Esophagus muscularis mucosa (tissue), 4 donors: ENCODE results near the gene PLBD2. TPM values are rescaled to one million over a fixed set of nuclear protein-coding genes. Genes with fewer than 3 reads are reported as not detected.

Experiments used
- DNase-seq: peaks from one replicate; pipeline ENCODE4 v3.0.0-alpha.2; 2017; ENCODE audit errors: extremely low spot score
- H3K27ac ChIP-seq, 4 donors: fragments of 200-600 bp; sonication (generic); replicated peaks in 1 of 4; 1 replicate in 3 of 4; 2 replicates in 1 of 4; pipeline ENCODE4 v1.5.1; 2016 to 2019; ENCODE audit warnings: mild to moderate bottlenecking in 1 of 4
- H3K27me3 ChIP-seq, 4 donors: fragments of 200-600 bp; sonication (generic); one replicate each; pipeline versions ENCODE4 v1.5.1 to v1.6.0; 2016 to 2019
- H3K36me3 ChIP-seq, 4 donors: fragments of 200-600 bp; sonication (generic); one replicate each; pipeline ENCODE4 v1.5.1; 2016 to 2019
- H3K4me1 ChIP-seq, 4 donors: fragments of 200-600 bp; sonication (generic); one replicate each; pipeline ENCODE4 v1.5.1; 2016 to 2019
- H3K4me3 ChIP-seq, 4 donors: fragments of 200-600 bp; sonication (generic); 1 replicate in 2 of 4; 2 replicates in 2 of 4; pipeline ENCODE4 v1.5.1; 2016 to 2019; ENCODE audit warnings: mild to moderate bottlenecking in 4 of 4, moderate library complexity in 1 of 4
- H3K9me3 ChIP-seq, 4 donors: fragments of 200-600 bp; sonication (generic); 1 replicate in 3 of 4; 2 replicates in 1 of 4; pipeline ENCODE4 v1.5.1; 2016 to 2019
- EP300 ChIP-seq: sonication (generic); formaldehyde crosslinking; IDR thresholded peaks from one replicate; pipeline ENCODE4 v1.6.1; 2017; ENCODE audit warnings: antibody characterized with exemption
- POLR2A ChIP-seq: fragments of 450-650 bp; IDR thresholded peaks from one replicate; pipeline ENCODE4 v1.6.1; 2017; ENCODE audit warnings: antibody characterized with exemption, moderate library complexity, mild to moderate bottlenecking, low read depth
- POLR2AphosphoS5 ChIP-seq, 2 donors: sonication (generic); formaldehyde crosslinking; IDR thresholded peaks; one replicate each; pipeline ENCODE4 v1.6.1; 2017; ENCODE audit warnings: antibody characterized with exemption in 2 of 2
- WGBS: methylation state at CpG from one replicate; pipeline ENCODE4 v1.1.5; 2018; 5-methylcytosine and 5-hydroxymethylcytosine counted together
- intact Hi-C: fragments of 100-400 bp; cut with DNase I; formaldehyde crosslinking; loops from one replicate; pipeline ENCODE4 v1.15.1; 2023
- total RNA-seq, 4 donors: library from RNA; depleted of rRNA; stranded (reverse); fragments of >200 nt; gene quantifications; one replicate each; pipeline versions ENCODE4 v1.1.0 to v1.2.1, GENCODE V29; 2016
- TF ChIP-seq, protein P1 (sequence below), 3 experiments: fragments of 200-600 bp in 2 of 3; fragments of 450-650 bp in 1 of 3; sonication (generic) in 2 of 3; IDR thresholded peaks; one replicate each; pipeline ENCODE4 v1.5.1; 2017 to 2019; ENCODE audit warnings: antibody characterized with exemption in 3 of 3, mild to moderate bottlenecking in 2 of 3, moderate library complexity in 1 of 3

Gene PLBD2
- total RNA-seq, 4 donors from 2014 or later = 30.2 to 60.9 (median 33.1) TPM

- peaks cover 23 to 64% (median 48%) of the 10 kb centered on the region in 4 donors for H3K36me3 ChIP-seq
- DNase-seq = no peak
- intact Hi-C loops = no loop called here
- no peaks in the 10 kb centered on the region for H3K9me3 ChIP-seq
- no peak overlapping the region for H3K27ac ChIP-seq
- H3K4me3 ChIP-seq = no peak overlapping the region
- H3K27me3 ChIP-seq = no peaks in the 10 kb centered on the region
- TF ChIP-seq, protein P1, sequence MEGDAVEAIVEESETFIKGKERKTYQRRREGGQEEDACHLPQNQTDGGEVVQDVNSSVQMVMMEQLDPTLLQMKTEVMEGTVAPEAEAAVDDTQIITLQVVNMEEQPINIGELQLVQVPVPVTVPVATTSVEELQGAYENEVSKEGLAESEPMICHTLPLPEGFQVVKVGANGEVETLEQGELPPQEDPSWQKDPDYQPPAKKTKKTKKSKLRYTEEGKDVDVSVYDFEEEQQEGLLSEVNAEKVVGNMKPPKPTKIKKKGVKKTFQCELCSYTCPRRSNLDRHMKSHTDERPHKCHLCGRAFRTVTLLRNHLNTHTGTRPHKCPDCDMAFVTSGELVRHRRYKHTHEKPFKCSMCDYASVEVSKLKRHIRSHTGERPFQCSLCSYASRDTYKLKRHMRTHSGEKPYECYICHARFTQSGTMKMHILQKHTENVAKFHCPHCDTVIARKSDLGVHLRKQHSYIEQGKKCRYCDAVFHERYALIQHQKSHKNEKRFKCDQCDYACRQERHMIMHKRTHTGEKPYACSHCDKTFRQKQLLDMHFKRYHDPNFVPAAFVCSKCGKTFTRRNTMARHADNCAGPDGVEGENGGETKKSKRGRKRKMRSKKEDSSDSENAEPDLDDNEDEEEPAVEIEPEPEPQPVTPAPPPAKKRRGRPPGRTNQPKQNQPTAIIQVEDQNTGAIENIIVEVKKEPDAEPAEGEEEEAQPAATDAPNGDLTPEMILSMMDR (IDR thresholded peaks at IDR 0.05) = no peak
- TF ChIP-seq EP300 (no peak), POLR2A (no peak), POLR2AphosphoS5 (IDR thresholded peaks at IDR 0.05) (no peak)
- WGBS = 78% methylated on average over 6 of the region's 7 CpGs
- peaks cover 6 to 17% (median 7%) of the 10 kb centered on the region in 4 donors for H3K4me1 ChIP-seq
Measured at GRCh38 chr12:113370923-113371682, 12.7 kb downstream of the PLBD2 start.

- Histone ChIP-seq H3K27ac (no peak overlapping the region), H3K4me1 (peaks cover under 1 to 12% (median 2%) of the 10 kb centered on the region in 4 donors), H3K4me3 (no peak overlapping the region), H3K27me3 (no peaks in the 10 kb centered on the region), H3K36me3 (peaks cover 23 to 71% (median 55%) of the 10 kb centered on the region in 4 donors), H3K9me3 (no peaks in the 10 kb centered on the region)
- DNase-seq = no peak
- TF ChIP-seq POLR2AphosphoS5 (IDR thresholded peaks at IDR 0.05) (no peak), EP300 (no peak), POLR2A (no peak)
- TF ChIP-seq, protein P1 (IDR thresholded peaks at IDR 0.05) = no peak
- WGBS = 89% methylated on average over 6 of the region's 6 CpGs
- intact Hi-C loops = no loop called here
Measured at GRCh38 chr12:113371808-113372207, 13.4 kb downstream of the PLBD2 start.

DNA sequence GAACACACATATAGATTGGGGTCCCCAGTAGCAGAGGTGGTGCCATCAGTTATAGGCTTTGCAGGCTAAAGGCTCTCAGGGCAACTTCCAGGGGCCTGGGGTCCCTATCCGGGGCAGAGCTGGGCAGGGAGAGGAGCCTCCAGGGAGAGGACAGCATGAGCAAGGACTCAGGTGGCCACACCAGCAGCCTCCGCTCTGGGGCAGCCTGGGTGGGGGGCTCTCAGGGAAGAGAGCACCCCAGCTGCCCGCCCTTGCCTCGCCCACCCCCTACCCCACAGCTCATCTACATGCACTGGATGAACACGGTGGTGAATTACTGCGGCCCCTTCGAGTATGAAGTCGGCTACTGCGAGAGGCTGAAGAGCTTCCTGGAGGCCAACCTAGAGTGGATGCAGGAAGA is 14.0 kb downstream of the PLBD2 start:
- DNase-seq = no peak
- Histone ChIP-seq H3K4me3 (no peak overlapping the region), H3K9me3 (no peaks in the 10 kb centered on the region), H3K27me3 (no peaks in the 10 kb centered on the region), H3K4me1 (peaks cover 0 to 10% (median 0%) of the 10 kb centered on the region in 4 donors), H3K36me3 (peaks cover 23 to 76% (median 61%) of the 10 kb centered on the region in 4 donors), H3K27ac (no peak overlapping the region)
- 96% methylated on average over 4 of the region's 9 CpGs for WGBS
- intact Hi-C loops = no loop called here
- TF ChIP-seq POLR2AphosphoS5 (IDR thresholded peaks at IDR 0.05) = no peak
- TF ChIP-seq, protein P1 (IDR thresholded peaks at IDR 0.05) = no peak
- TF ChIP-seq POLR2A = no peak
- no peak for TF ChIP-seq EP300

DNA sequence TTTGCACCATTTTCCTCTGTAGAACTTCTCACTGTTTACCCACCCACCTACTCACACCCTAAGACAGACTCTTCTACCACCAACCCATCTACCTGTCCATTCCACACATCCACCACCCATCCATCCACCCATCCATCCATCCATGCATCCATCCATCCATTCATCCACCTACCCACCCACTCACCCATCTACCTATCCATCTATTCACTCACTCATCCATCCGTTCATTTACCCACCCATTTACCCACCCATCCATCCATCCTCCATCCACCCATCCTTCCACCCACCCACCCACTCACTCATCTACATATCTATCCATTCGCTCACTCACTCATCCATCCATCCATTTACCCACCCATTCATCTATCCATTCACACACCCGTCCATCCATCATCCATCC is 15.1 kb downstream of the PLBD2 start:
- H3K4me3 ChIP-seq = no peak overlapping the region
- H3K36me3 ChIP-seq = peaks cover 23 to 87% (median 67%) of the 10 kb centered on the region in 4 donors
- intact Hi-C loops = no loop called here
- H3K27ac ChIP-seq = no peak overlapping the region
- TF ChIP-seq EP300 (no peak), POLR2AphosphoS5 (IDR thresholded peaks at IDR 0.05) (no peak), POLR2A (no peak)
- TF ChIP-seq, protein P1 (IDR thresholded peaks at IDR 0.05) = no peak
- H3K9me3 ChIP-seq = no peaks in the 10 kb centered on the region
- 96% methylated on average over 3 of the region's 3 CpGs for WGBS
- DNase-seq = no peak
- no peaks in the 10 kb centered on the region for H3K4me1 ChIP-seq
- no peaks in the 10 kb centered on the region for H3K27me3 ChIP-seq
